ENCODE data around the gene TTN.

- TF ChIP-seq YY1 (IDR thresholded peaks at IDR 0.05; ENCODE audit: extremely low read depth, insufficient replicate concordance, low read depth, low read length) (no peak), POLR2AphosphoS5 (IDR thresholded peaks at IDR 0.05; ENCODE audit: low read depth, low read length) (no peak), CTCF (IDR thresholded peaks at IDR 0.05 in 2 of 3, conservative IDR thresholded peaks at IDR 0.05 in 1 of 3; ENCODE audit: borderline replicate concordance in 1 of 3, insufficient read depth in 1 of 3, low read depth in 2 of 3, low read length in 2 of 3) (no peak), POLR2A (IDR thresholded peaks at IDR 0.05; ENCODE audit: borderline replicate concordance, extremely low read depth, insufficient read depth, insufficient read length) (no peak), RAD21 (IDR thresholded peaks at IDR 0.05; ENCODE audit: low read depth) (no peak), SP1 (IDR thresholded peaks at IDR 0.05; ENCODE audit: low read depth) (no peak), ZNF274 (IDR thresholded peaks at IDR 0.05; ENCODE audit: low read depth, low read length) (no peak), EZH2 (IDR thresholded peaks at IDR 0.05) (no peak)
Measured at GRCh38 chr2:178777577-178777976, 29.6 kb downstream of the TTN start.

Measured in HCT116 (cell line).